Middle frontal gyrus (tissue), 1 donor: ENCODE measurements around the gene XRN1.
"Not testable (repeated sequence)": the region's sequence is repeated elsewhere in the genome, so short reads cannot be mapped to it uniquely, and the experiment has no call there.

Experiments
- DNase-seq: peaks from one replicate; pipeline ENCODE4 v3.0.0-alpha.2; 2015; ENCODE audit warnings: low spot score; ENCODE audit errors: extremely low spot score

Gene XRN1

GRCh38 chr3:142434503-142434902 is 13.3 kb downstream of the XRN1 start:
- no peak for DNase-seq

GRCh38 chr3:142433110-142433509 is 14.7 kb downstream of the XRN1 start:
- no peak for DNase-seq

GRCh38 chr3:142429582-142429981 is 18.3 kb downstream of the XRN1 start:
- no peak for DNase-seq

GRCh38 chr3:142424754-142425153 is 23.1 kb downstream of the XRN1 start:
- no peak for DNase-seq

- DNase-seq: no peak
Measured at GRCh38 chr3:142418926-142419592, 28.8 kb downstream of the XRN1 start.

- DNase-seq: no peak
Measured at GRCh38 chr3:142417302-142417701, 30.5 kb downstream of the XRN1 start.

- DNase-seq: not testable (repeated sequence)
Measured at GRCh38 chr3:142400537-142400936, 47.3 kb downstream of the XRN1 start.

- DNase-seq: no peak
Measured at GRCh38 chr3:142394921-142395622, 52.8 kb downstream of the XRN1 start.

GRCh38 chr3:142385078-142385477 is 62.8 kb downstream of the XRN1 start:
- DNase-seq: no peak

GRCh38 chr3:142374687-142375086 is 73.2 kb downstream of the XRN1 start:
- DNase-seq: no peak

GRCh38 chr3:142369576-142369975 is 78.3 kb downstream of the XRN1 start:
- DNase-seq: not testable (repeated sequence)

- no peak for DNase-seq
Measured at GRCh38 chr3:142366434-142366833, 81.4 kb downstream of the XRN1 start.

GRCh38 chr3:142363936-142364467 is 83.8 kb downstream of the XRN1 start:
- no peak for DNase-seq

- not testable (repeated sequence) for DNase-seq
Measured at GRCh38 chr3:142363433-142363832, 84.4 kb downstream of the XRN1 start.

- no peak for DNase-seq
Measured at GRCh38 chr3:142359367-142359766, 88.5 kb downstream of the XRN1 start.

- DNase-seq: no peak
Measured at GRCh38 chr3:142356818-142357217, 91.0 kb downstream of the XRN1 start.

GRCh38 chr3:142355692-142356091 is 92.1 kb downstream of the XRN1 start:
- DNase-seq: no peak

- DNase-seq: no peak
Measured at GRCh38 chr3:142354076-142354475, 93.8 kb downstream of the XRN1 start.

- no peak for DNase-seq
Measured at GRCh38 chr3:142353571-142353970, 94.3 kb downstream of the XRN1 start.

GRCh38 chr3:142352698-142353097 is 95.1 kb downstream of the XRN1 start:
- not testable (repeated sequence) for DNase-seq

- no peak for DNase-seq
Measured at GRCh38 chr3:142348460-142348859, 99.4 kb downstream of the XRN1 start.

- no peak for DNase-seq
Measured at GRCh38 chr3:142337994-142338393, 109.8 kb downstream of the XRN1 start.

- no peak for DNase-seq
Measured at GRCh38 chr3:142332390-142332789, 115.4 kb downstream of the XRN1 start.
